HFF-Myc (cell line): ENCODE data around the gene ANXA3.

Source experiments
- DNase-seq: peaks from one replicate; pipeline ENCODE4 v3.0.0-alpha.2; 2011; ENCODE audit warnings: low read depth; ENCODE audit errors: extremely low read depth
- H3K4me3 ChIP-seq: replicated peaks from 2 replicates; pipeline ENCODE4 v1.5.1; 2011; ENCODE audit warnings: low read depth, mild to moderate bottlenecking, control low read depth, low read length
- TF ChIP-seq, protein P1 (sequence below): IDR thresholded peaks from 2 replicates; pipeline ENCODE4 v1.5.1; 2012; ENCODE audit warnings: mild to moderate bottlenecking, low read depth, low read length, control low read depth; ENCODE audit errors: missing control alignments

The ANXA3 gene

DNA sequence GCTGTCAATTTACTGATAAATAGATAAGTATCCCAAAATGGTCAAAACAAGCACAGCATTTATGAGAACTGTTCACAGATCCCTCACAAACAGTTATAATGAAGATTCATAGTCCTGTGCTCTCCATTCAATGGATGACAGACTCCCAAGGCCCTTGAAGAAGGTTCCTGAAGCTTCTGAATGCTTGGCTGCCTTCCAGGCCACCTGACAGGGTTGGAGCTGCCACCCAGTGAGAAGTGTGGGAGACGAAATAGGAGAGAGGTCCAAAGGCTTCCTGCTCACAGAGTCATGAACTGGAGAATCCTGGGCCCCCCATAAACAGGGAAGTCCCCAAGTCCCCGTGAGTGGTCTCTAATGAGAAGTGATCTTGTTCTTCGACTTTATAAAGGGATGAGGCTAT lies 26.0 kb upstream of the ANXA3 start:
- TF ChIP-seq, protein P1, sequence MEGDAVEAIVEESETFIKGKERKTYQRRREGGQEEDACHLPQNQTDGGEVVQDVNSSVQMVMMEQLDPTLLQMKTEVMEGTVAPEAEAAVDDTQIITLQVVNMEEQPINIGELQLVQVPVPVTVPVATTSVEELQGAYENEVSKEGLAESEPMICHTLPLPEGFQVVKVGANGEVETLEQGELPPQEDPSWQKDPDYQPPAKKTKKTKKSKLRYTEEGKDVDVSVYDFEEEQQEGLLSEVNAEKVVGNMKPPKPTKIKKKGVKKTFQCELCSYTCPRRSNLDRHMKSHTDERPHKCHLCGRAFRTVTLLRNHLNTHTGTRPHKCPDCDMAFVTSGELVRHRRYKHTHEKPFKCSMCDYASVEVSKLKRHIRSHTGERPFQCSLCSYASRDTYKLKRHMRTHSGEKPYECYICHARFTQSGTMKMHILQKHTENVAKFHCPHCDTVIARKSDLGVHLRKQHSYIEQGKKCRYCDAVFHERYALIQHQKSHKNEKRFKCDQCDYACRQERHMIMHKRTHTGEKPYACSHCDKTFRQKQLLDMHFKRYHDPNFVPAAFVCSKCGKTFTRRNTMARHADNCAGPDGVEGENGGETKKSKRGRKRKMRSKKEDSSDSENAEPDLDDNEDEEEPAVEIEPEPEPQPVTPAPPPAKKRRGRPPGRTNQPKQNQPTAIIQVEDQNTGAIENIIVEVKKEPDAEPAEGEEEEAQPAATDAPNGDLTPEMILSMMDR = no peak
- no peak overlapping the region for H3K4me3 ChIP-seq
- no peak for DNase-seq

DNA sequence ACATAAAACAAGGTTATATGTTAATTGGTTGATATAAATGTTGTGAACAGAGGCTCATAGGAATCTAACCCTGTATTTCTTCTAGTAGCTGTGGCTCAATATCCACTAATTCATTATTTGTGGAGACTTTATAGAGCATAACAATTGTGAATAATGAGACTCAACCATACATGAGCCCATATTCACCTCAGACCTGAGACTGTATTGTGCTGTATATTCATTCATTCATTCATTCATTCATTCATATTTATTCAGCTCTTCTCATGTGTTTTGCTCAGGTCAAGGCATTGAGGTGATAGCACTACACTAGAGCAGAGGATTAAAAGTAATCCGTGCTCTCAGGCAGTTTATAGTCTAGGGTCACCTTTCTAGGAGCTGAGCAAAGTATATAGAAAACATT lies 24.5 kb upstream of the ANXA3 start:
- no peak overlapping the region for H3K4me3 ChIP-seq
- no peak for DNase-seq
- TF ChIP-seq, protein P1 = no peak

- TF ChIP-seq, protein P1 = no peak
- DNase-seq = no peak
- H3K4me3 ChIP-seq = no peak overlapping the region
These were observed 24.0 kb upstream of the ANXA3 start for GRCh38 chr4:78527555-78527954.

GRCh38 chr4:78528327-78528726 lies 23.2 kb upstream of the ANXA3 start:
- no peak overlapping the region for H3K4me3 ChIP-seq
- DNase-seq = no peak
- TF ChIP-seq, protein P1 = no peak

- DNase-seq = no peak
- no peak overlapping the region for H3K4me3 ChIP-seq
- TF ChIP-seq, protein P1 = no peak
These were observed 21.9 kb upstream of the ANXA3 start for GRCh38 chr4:78529569-78530209.

DNA sequence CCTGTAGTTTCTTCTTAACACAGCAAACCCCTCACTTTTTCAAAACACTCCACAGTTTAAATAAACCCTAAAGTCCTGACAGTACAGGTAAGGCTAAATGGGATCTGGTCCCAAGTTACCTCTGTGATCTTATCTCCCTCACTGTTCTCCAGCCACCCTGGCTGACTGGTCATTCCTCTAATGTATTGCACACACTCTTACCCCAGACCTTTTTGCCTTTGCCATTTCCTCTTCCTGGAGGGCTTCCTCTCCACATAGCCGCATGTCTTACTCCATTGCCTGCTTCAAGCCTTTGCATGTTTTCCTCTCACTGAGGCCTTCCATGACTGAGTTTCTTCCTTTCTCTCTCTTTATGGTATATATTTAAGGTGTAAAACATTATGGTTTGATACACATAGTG lies 19.5 kb upstream of the ANXA3 start:
- no peak overlapping the region for H3K4me3 ChIP-seq
- TF ChIP-seq, protein P1 = no peak
- no peak for DNase-seq

DNA sequence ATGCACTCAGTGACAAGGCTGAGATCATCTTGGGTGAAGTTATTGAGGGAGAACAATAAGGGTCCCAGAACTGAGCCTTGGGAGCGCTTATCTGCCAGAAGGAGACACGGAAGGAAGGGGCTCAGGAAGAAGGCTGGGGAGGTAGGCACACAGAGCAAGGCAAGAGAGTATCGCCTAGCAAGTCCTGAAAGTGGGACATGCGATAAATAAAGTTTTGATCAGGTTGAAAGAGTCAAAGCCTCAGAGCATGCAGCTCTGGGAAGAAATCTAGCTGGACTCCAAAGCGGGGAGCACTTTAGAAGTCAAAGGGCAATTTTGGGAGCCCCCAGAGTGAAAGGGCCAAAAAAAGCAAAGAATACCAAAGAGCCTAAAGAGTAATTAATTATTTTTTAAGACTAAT lies 17.7 kb upstream of the ANXA3 start:
- TF ChIP-seq, protein P1 = no peak
- H3K4me3 ChIP-seq = no peak overlapping the region
- no peak for DNase-seq
